Uterus (tissue), 2 donors: ENCODE data around the gene PCDHA3.

Experiments
- CTCF ChIP-seq, 4 experiments: fragments of 200-600 bp in 2 of 4; fragments of 450-650 bp in 2 of 4; sonication (generic) in 2 of 4; IDR thresholded peaks; one replicate each; pipeline ENCODE4 v1.5.1; 2016 to 2019; ENCODE audit warnings: antibody characterized with exemption in 4 of 4, mild to moderate bottlenecking in 2 of 4, moderate library complexity in 1 of 4
- POLR2A ChIP-seq, 2 donors: fragments of 450-650 bp; IDR thresholded peaks; one replicate each; pipeline ENCODE4 v1.6.1; 2016; ENCODE audit warnings: antibody characterized with exemption in 2 of 2, mild to moderate bottlenecking in 1 of 2, moderate library complexity in 1 of 2

GRCh38 chr5:140821375-140822280 lies 20.8 kb downstream of the PCDHA3 start, which contains the start of gene PCDHA5:
- peak in 2 of 4 experiments; percentile 22 to 25 for TF ChIP-seq CTCF (IDR thresholded peaks at IDR 0.05)
- TF ChIP-seq POLR2A (IDR thresholded peaks at IDR 0.05), result no peak
